VCaP (cell line): ENCODE measurements around the gene IL4R.

Source experiments
- H3K27ac ChIP-seq: fragments of 450-650 bp; 2 replicates; pipeline ENCODE4 v1.5.1; 2017
- CTCF ChIP-seq: fragments of 450-650 bp; conservative IDR thresholded peaks from 2 replicates; pipeline ENCODE4 v1.5.1; 2017; ENCODE audit warnings: mild to moderate bottlenecking, moderate library complexity

Gene IL4R

GRCh38 chr16:27378871-27379481 lies 65.2 kb downstream of the IL4R start:
- no peak for TF ChIP-seq CTCF
- no peak overlapping the region for H3K27ac ChIP-seq

GRCh38 chr16:27379919-27380318 lies 66.1 kb downstream of the IL4R start:
- no peak overlapping the region for H3K27ac ChIP-seq
- no peak for TF ChIP-seq CTCF

GRCh38 chr16:27381236-27381635 lies 67.5 kb downstream of the IL4R start:
- TF ChIP-seq CTCF = no peak
- H3K27ac ChIP-seq = no peak overlapping the region

- TF ChIP-seq CTCF = no peak
- no peak overlapping the region for H3K27ac ChIP-seq
Measured at GRCh38 chr16:27381974-27382855, 68.4 kb downstream of the IL4R start.

- no peak overlapping the region for H3K27ac ChIP-seq
- TF ChIP-seq CTCF = no peak
Measured at GRCh38 chr16:27383556-27384243, 69.9 kb downstream of the IL4R start.

- H3K27ac ChIP-seq = no peak overlapping the region
- TF ChIP-seq CTCF = no peak
Measured at GRCh38 chr16:27384425-27384824, 70.7 kb downstream of the IL4R start.

GRCh38 chr16:27385398-27385797 lies 71.6 kb downstream of the IL4R start:
- TF ChIP-seq CTCF = no peak
- H3K27ac ChIP-seq = no peak overlapping the region
